Spleen (tissue), 11 donors: ENCODE measurements around the gene NOVA1. TPM values are rescaled to one million over a fixed set of nuclear protein-coding genes. Genes with fewer than 3 reads are reported as not detected.

Experiments used
- DNase-seq: peaks from one replicate; pipeline ENCODE4 v3.0.0-alpha.2; 2020
- H3K27ac ChIP-seq, 8 donors: fragments of 200-600 bp; sonication (generic) in 7 of 8; 1 replicate in 4 of 8; 2 replicates in 4 of 8; pipeline versions ENCODE4 v1.5.0 to v1.8.0; 2016 to 2021; ENCODE audit warnings: inconsistent platforms in 4 of 8, mild to moderate bottlenecking in 4 of 8, moderate library complexity in 1 of 8
- H3K27me3 ChIP-seq, 7 donors: fragments of 200-600 bp; sonication (generic) in 6 of 7; replicated peaks in 1 of 7; 1 replicate in 4 of 7; 2 replicates in 3 of 7; pipeline versions ENCODE4 v1.5.0 to v1.8.0; 2016 to 2021; ENCODE audit warnings: inconsistent platforms in 3 of 7, mild to moderate bottlenecking in 1 of 7
- H3K36me3 ChIP-seq, 6 donors: fragments of 200-600 bp; sonication (generic) in 5 of 6; 1 replicate in 4 of 6; 2 replicates in 2 of 6; pipeline versions ENCODE4 v1.5.0 to v1.8.0; 2016 to 2021; ENCODE audit warnings: inconsistent platforms in 2 of 6
- H3K4me1 ChIP-seq, 6 donors: fragments of 200-600 bp; sonication (generic) in 5 of 6; 1 replicate in 3 of 6; 2 replicates in 3 of 6; pipeline versions ENCODE4 v1.5.0 to v1.8.0; 2016 to 2021; ENCODE audit warnings: inconsistent platforms in 3 of 6
- H3K4me3 ChIP-seq, 8 donors: fragments of 200-600 bp; sonication (generic) in 7 of 8; 1 replicate in 4 of 8; 2 replicates in 4 of 8; pipeline versions ENCODE4 v1.5.0 to v1.8.0; 2016 to 2021; ENCODE audit warnings: inconsistent platforms in 4 of 8, mild to moderate bottlenecking in 4 of 8, moderate library complexity in 2 of 8
- H3K9me3 ChIP-seq, 8 donors: fragments of 200-600 bp; sonication (generic) in 7 of 8; 1 replicate in 4 of 8; 2 replicates in 4 of 8; pipeline versions ENCODE4 v1.5.0 to v1.8.0; 2016 to 2021; ENCODE audit warnings: inconsistent platforms in 4 of 8
- POLR2A ChIP-seq, 3 donors: fragments of 450-650 bp; IDR thresholded peaks; one replicate each; pipeline ENCODE4 v1.5.1; 2017; ENCODE audit warnings: antibody characterized with exemption in 3 of 3, mild to moderate bottlenecking in 1 of 3
- POLR2AphosphoS5 ChIP-seq, 3 donors: sonication (generic); formaldehyde crosslinking; IDR thresholded peaks; one replicate each; pipeline ENCODE4 v1.5.1; 2017; ENCODE audit warnings: antibody characterized with exemption in 3 of 3
- WGBS, 5 donors: extraction: QIAGEN DNeasy Blood & Tissue Kit in 3 of 5; methylation state at CpG; one replicate each; pipeline versions ENCODE4 v1.1.5 to v1.1.7; 2013 to 2018; 5-methylcytosine and 5-hydroxymethylcytosine counted together
- intact Hi-C: fragments of 100-400 bp; cut with DNase I; formaldehyde crosslinking; loops from one replicate; pipeline ENCODE4 v1.15.0; 2023; ENCODE audit warnings: low total_unique reads
- polyA plus RNA-seq, 3 donors: library from polyadenylated mRNA; stranded (reverse); fragments of 200-250 nt; gene quantifications; one replicate each; pipeline ENCODE4 v1.2.1, GENCODE V29; 2013
- total RNA-seq, 7 donors: library from RNA; depleted of rRNA in 3 of 7; stranded (reverse); fragments of >200 nt in 3 of 7; fragmentation: NEBNext Ultra II Directional in 4 of 7; extraction: Animal tissue kit (Norgen Biotek cat#: 25700) in 4 of 7; gene quantifications; one replicate each; pipeline versions ENCODE4 v1.1.0 to v1.2.1, GENCODE V29; 2016 to 2021
- TF ChIP-seq, protein P1 (sequence below), 11 experiments: fragments of 200-600 bp in 7 of 11; fragments of 450-650 bp in 4 of 11; sonication (generic) in 4 of 11; IDR thresholded peaks in 8 of 11; conservative IDR thresholded peaks in 3 of 11; 1 replicate in 7 of 11; 2 replicates in 4 of 11; pipeline versions ENCODE4 v1.4.0 to v1.8.0; 2016 to 2021; ENCODE audit warnings: antibody characterized with exemption in 11 of 11, inconsistent platforms in 4 of 11, mild to moderate bottlenecking in 1 of 11
- donor health status: healthy with polysubstance abuse.
- donor health status: DM: no; HTN: no; CAD: no; lungs with moderate emphysema.
- donor health status: DM: no; HTN: no; CAD: no.
- donor health status: Bipolar disorder and iron deficiency.
- donor health status: healthy.
- donor health status: DM: no; HTN: no; CAD: no.
- donor health status: DM: yes; HTN: yes; CAD: no.

Gene NOVA1
- total and polyA plus RNA-seq, 10 donors, result 0.59 to 4.0 (median 2.4) TPM

DNA sequence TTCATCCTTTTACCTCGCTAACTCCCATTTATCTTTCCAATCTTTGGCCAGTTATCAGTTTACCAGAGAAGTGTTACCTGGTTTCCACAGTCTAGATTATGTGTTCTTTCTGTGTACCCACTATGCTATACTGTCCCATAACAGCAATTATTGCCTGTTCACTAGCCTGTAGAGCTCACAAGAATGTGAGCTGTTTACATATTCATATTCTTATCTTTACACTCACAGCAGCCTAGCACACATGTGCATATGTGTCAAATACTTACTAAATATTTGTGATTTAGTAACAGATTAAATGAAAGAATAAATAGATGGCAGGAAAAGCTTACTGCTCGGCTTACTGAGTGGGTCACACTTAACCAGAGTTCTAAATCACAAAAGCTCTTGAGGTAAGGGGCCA, 97.8 kb downstream of the NOVA1 start:
- 65 to 73% (median 71%) methylated on average over 2 of the region's 2 CpGs for WGBS, 5 donors
- no peak overlapping the region for H3K27ac ChIP-seq
- H3K36me3 ChIP-seq, result no peaks in the 10 kb centered on the region
- no peak overlapping the region for H3K4me3 ChIP-seq
- peaks cover 0 to 3% (median 0%) of the 10 kb centered on the region in 8 donors for H3K9me3 ChIP-seq
- no peaks in the 10 kb centered on the region for H3K27me3 ChIP-seq
- TF ChIP-seq POLR2A (IDR thresholded peaks at IDR 0.05) (no peak), POLR2AphosphoS5 (IDR thresholded peaks at IDR 0.05) (no peak)
- TF ChIP-seq, protein P1, sequence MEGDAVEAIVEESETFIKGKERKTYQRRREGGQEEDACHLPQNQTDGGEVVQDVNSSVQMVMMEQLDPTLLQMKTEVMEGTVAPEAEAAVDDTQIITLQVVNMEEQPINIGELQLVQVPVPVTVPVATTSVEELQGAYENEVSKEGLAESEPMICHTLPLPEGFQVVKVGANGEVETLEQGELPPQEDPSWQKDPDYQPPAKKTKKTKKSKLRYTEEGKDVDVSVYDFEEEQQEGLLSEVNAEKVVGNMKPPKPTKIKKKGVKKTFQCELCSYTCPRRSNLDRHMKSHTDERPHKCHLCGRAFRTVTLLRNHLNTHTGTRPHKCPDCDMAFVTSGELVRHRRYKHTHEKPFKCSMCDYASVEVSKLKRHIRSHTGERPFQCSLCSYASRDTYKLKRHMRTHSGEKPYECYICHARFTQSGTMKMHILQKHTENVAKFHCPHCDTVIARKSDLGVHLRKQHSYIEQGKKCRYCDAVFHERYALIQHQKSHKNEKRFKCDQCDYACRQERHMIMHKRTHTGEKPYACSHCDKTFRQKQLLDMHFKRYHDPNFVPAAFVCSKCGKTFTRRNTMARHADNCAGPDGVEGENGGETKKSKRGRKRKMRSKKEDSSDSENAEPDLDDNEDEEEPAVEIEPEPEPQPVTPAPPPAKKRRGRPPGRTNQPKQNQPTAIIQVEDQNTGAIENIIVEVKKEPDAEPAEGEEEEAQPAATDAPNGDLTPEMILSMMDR (IDR thresholded peaks at IDR 0.05 in 8 of 11, conservative IDR thresholded peaks at IDR 0.05 in 3 of 11), result no peak
- H3K4me1 ChIP-seq, result no peaks in the 10 kb centered on the region
- no peak for DNase-seq
- intact Hi-C loops, result no loop called here

DNA sequence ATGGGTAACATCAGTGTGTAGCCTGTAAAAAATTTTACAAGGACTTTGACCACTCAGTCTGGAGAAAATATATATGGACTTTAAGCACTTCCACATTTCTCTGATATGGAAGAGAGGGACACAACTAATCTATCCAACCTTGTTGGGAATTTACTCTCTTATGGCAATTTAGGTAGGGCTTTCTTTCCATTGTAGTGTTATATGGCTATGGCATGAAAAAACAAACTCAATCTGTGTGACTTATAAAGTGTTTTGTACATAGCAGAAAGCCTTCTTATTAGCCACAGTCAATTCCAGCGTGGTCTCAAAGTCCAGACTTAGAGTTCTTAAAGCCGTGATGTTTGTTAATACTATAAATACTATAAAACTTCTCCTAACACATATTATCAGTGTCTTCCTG, 98.3 kb downstream of the NOVA1 start:
- Histone ChIP-seq H3K27ac (no peak overlapping the region), H3K9me3 (peaks cover 0 to 7% (median 0%) of the 10 kb centered on the region in 8 donors), H3K4me1 (no peaks in the 10 kb centered on the region), H3K4me3 (no peak overlapping the region), H3K36me3 (no peaks in the 10 kb centered on the region), H3K27me3 (no peaks in the 10 kb centered on the region)
- intact Hi-C loops, result no loop called here
- WGBS, 5 donors, result 77 to 88% (median 87%) methylated on average over 2 of the region's 2 CpGs
- TF ChIP-seq, protein P1 (IDR thresholded peaks at IDR 0.05 in 8 of 11, conservative IDR thresholded peaks at IDR 0.05 in 3 of 11), result no peak
- no peak for TF ChIP-seq POLR2A (IDR thresholded peaks at IDR 0.05)
- TF ChIP-seq POLR2AphosphoS5 (IDR thresholded peaks at IDR 0.05), result no peak
- DNase-seq, result no peak

DNA sequence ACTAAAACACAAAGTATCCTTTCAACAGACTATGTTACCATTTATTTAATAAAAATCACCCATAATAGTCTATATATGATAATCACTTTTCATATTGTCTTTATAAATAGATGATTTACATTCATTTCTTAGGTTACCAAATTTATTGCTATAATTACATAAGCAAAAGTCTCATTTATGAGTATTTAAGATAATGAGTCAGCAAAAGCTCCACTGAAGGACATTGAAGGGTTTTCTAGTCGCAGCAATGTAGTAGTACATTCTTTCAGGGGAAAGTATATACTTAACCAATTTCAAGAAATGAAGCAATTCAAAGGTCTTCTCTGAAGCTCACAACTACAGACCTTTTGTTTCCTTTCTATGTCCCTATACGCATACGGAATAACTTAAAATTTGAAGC, 110.9 kb downstream of the NOVA1 start:
- H3K4me3 ChIP-seq, result no peak overlapping the region
- intact Hi-C loops, result no loop called here
- no peaks in the 10 kb centered on the region for H3K4me1 ChIP-seq
- TF ChIP-seq, protein P1 (IDR thresholded peaks at IDR 0.05 in 8 of 11, conservative IDR thresholded peaks at IDR 0.05 in 3 of 11), result no peak
- TF ChIP-seq POLR2AphosphoS5 (IDR thresholded peaks at IDR 0.05), result no peak
- no peak for TF ChIP-seq POLR2A (IDR thresholded peaks at IDR 0.05)
- no peak for DNase-seq
- no peaks in the 10 kb centered on the region for H3K27me3 ChIP-seq
- 89 to 92% (median 89%) methylated on average over 3 of the region's 3 CpGs for WGBS, 5 donors
- H3K36me3 ChIP-seq, result no peaks in the 10 kb centered on the region
- H3K9me3 ChIP-seq, result peaks cover 0 to 13% (median 0%) of the 10 kb centered on the region in 8 donors
- H3K27ac ChIP-seq, result no peak overlapping the region

DNA sequence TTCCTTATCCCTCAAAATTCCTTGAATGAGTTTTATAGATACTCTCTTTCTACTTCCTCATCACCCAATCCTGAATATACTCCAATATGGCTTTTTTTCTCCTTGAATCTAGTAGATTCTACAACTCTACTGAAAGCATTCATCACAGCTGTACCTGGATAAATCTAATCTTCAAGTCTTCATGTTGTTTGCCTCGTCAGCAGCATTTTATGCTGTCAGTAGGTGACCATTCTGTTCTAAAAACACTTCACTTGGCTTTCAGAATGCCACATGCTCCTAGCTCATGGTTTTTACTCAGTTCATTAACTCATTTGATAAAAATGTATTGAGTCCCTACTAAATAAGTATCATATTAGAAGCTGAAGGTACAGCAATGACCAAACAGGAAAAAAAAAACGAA, 113.3 kb downstream of the NOVA1 start:
- no peak for DNase-seq
- TF ChIP-seq POLR2AphosphoS5 (IDR thresholded peaks at IDR 0.05) (no peak), POLR2A (IDR thresholded peaks at IDR 0.05) (no peak)
- TF ChIP-seq, protein P1 (IDR thresholded peaks at IDR 0.05 in 8 of 11, conservative IDR thresholded peaks at IDR 0.05 in 3 of 11), result no peak
- intact Hi-C loops, result no loop called here
- WGBS, 5 donors, result 69 to 87% (median 73%) methylated on average over 2 of the region's 2 CpGs
- no peaks in the 10 kb centered on the region for H3K4me1 ChIP-seq
- H3K4me3 ChIP-seq, result no peak overlapping the region
- no peaks in the 10 kb centered on the region for H3K36me3 ChIP-seq
- H3K27ac ChIP-seq, result no peak overlapping the region
- H3K9me3 ChIP-seq, result peaks cover 0 to 3% (median 0%) of the 10 kb centered on the region in 8 donors
- H3K27me3 ChIP-seq, result no peaks in the 10 kb centered on the region
